GM06990 (cell line): ENCODE data around the gene KCTD15.

Experiments
- DNase-seq: peaks from one replicate; pipeline ENCODE4 v3.0.0-alpha.2; 2011; ENCODE audit not compliant: insufficient read length; ENCODE audit errors: extremely low read depth
- H3K27me3 ChIP-seq: replicated peaks from 2 replicates; pipeline ENCODE4 v1.6.0; 2011; ENCODE audit warnings: low read length; ENCODE audit not compliant: control insufficient read depth, insufficient read depth
- H3K36me3 ChIP-seq: 2 replicates; pipeline ENCODE4 v1.5.1; 2011; ENCODE audit warnings: low read length; ENCODE audit not compliant: control insufficient read depth, insufficient read depth
- H3K4me3 ChIP-seq: replicated peaks from 2 replicates; pipeline ENCODE4 v1.5.1; 2011; ENCODE audit warnings: low read depth, mild to moderate bottlenecking, control low read depth, low read length
- TF ChIP-seq, protein P1 (sequence below): IDR thresholded peaks from 2 replicates; pipeline ENCODE4 v1.5.1; 2011; ENCODE audit warnings: low read length, control low read depth, mild to moderate bottlenecking, inconsistent platforms; ENCODE audit not compliant: insufficient read depth, poor library complexity, severe bottlenecking

KCTD15 gene

DNA sequence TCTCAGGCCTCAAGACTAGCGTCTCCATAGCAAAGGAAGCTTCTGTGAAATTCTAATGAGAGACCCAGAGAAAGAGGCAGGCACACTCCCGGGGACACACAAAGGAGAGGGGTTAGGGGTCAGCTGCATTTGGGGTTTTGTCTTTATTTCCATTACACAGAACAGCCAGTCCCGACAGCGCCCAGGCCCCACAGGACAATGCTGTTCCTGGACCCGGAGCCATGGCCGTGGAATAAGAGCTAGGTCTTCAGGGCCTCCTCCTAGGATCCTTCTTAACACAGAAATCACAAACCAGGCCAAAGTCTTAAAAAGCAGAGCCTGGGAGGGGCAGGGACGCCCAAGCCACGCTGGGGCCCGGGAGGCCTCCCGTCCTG is 22.8 kb downstream of the KCTD15 start:
- H3K36me3 ChIP-seq: no peaks in the 10 kb centered on the region
- no peak overlapping the region for H3K4me3 ChIP-seq
- DNase-seq: no peak
- TF ChIP-seq, protein P1, sequence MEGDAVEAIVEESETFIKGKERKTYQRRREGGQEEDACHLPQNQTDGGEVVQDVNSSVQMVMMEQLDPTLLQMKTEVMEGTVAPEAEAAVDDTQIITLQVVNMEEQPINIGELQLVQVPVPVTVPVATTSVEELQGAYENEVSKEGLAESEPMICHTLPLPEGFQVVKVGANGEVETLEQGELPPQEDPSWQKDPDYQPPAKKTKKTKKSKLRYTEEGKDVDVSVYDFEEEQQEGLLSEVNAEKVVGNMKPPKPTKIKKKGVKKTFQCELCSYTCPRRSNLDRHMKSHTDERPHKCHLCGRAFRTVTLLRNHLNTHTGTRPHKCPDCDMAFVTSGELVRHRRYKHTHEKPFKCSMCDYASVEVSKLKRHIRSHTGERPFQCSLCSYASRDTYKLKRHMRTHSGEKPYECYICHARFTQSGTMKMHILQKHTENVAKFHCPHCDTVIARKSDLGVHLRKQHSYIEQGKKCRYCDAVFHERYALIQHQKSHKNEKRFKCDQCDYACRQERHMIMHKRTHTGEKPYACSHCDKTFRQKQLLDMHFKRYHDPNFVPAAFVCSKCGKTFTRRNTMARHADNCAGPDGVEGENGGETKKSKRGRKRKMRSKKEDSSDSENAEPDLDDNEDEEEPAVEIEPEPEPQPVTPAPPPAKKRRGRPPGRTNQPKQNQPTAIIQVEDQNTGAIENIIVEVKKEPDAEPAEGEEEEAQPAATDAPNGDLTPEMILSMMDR: no peak
- no peaks in the 10 kb centered on the region for H3K27me3 ChIP-seq

DNA sequence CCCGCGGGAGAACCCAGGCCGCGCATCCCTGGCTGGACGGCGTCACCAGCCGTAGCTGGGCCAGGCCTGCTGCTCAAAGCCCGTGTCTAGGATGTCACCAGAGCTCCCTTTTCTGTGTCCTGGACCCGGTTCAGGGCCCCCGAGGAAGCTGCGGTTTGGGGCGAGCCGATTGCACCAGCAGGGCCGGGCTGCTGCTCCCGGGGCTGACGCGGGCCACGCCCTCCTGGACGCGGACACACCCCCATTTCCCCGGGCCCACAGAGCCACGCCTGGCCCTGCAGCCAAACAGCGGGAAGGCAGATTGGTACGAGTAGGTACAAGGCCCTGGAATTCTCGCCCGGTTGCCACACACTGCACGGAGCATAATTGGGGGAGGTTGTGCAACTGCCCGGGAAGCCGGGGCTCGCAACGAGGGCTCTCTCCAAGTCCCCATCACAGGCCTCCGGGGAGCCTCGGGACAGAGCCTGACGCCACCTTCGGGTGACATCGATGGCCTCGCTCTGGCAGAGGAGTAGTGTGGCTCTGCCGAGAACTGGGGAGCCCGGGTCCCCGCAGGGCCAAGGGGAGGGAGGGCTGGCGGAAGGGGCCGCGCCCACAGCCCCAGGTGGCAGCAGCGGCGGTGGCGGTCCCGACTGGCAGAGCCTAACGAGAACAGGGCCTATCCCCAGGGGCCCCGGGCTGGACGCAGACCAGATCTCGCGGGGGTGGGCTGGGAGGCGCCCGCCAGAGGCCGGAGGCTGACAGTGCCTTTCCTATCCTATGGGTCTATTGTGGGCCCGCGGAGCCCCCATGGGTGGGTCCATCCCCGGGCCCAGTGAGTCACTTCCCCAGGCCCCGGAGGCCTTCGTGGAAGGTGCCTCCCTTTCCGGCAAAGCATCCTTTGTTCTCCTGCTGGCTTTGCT is 23.5 kb downstream of the KCTD15 start:
- Histone ChIP-seq H3K4me3 (peak overlapping the region; percentile 25), H3K36me3 (no peaks in the 10 kb centered on the region), H3K27me3 (no peaks in the 10 kb centered on the region)
- TF ChIP-seq, protein P1: no peak
- no peak for DNase-seq

DNA sequence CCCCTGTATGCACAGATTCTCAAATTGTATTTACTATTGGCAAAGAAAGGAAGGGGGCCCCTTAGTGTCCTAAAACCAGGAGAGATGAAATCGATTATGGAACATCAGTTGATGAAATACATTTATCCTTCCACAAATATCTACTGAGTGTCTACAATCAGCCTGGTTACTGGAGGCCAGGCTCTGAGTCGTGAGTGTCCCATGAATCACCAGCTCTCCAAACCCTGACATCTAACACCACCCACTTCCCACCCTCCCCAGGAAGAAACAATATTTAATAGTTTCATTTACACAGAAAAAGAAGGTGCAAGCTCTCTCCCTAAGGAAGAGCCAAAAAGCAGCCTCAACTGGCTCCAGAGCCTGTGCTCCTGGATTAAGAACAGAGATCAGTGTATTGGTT is 25.2 kb downstream of the KCTD15 start:
- TF ChIP-seq, protein P1: no peak
- no peak for DNase-seq
- Histone ChIP-seq H3K27me3 (no peaks in the 10 kb centered on the region; the same call in 1 of the 2 replicates), H3K4me3 (no peak overlapping the region), H3K36me3 (no peaks in the 10 kb centered on the region)

DNA sequence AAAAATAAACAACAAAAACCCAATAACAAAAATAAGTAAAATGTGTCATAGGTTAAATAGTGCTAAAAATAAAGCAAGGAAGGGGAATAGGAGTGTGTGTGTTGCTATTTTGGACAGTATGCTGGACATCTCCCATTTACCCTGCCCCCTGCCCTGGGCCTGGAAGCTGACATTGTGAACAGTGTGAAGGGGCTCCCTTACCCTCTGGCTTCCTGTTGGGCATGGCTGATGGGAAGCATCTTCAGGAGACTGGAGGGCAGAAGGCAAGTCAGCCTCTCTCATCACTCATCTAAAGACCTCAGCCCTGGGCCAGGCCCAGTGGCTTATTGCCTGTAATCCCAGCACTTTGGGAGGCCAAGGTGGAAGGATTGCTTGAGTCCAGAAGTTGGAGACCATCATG is 26.7 kb downstream of the KCTD15 start:
- TF ChIP-seq, protein P1: no peak
- no peak for DNase-seq
- H3K36me3 ChIP-seq: no peaks in the 10 kb centered on the region
- no peaks in the 10 kb centered on the region; the same call in 1 of the 2 replicates for H3K27me3 ChIP-seq
- no peak overlapping the region for H3K4me3 ChIP-seq

DNA sequence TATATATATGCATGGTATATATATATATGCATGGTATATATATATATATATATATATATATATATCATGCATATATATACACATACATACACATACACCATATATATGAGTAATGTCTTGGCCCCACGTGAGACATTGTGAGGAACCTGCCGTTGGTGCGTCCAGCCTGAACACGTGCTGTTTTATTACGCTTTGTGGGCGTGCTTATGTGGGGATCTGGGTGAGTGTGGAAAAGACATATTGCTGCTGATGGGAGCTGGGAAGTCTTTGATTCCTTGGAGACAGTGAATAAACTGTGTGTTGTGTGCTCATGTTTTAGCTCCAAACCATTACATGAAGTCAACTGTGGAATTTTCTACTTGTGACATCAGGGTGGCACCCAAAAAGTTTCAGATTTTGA is 28.9 kb downstream of the KCTD15 start:
- DNase-seq: no peak
- Histone ChIP-seq H3K4me3 (no peak overlapping the region), H3K36me3 (no peaks in the 10 kb centered on the region), H3K27me3 (no peaks in the 10 kb centered on the region; the same call in 1 of the 2 replicates)
- TF ChIP-seq, protein P1: no peak
